ENCODE results near the gene QPRT.

GRCh38 chr16:29686740-29687332 lies 7.9 kb downstream of the QPRT start:
- TF ChIP-seq EZH2 (IDR thresholded peaks at IDR 0.05) (no peak), POLR2AphosphoS5 (IDR thresholded peaks at IDR 0.05; ENCODE audit: borderline replicate concordance, low read depth, low read length) (no peak), FOXP2 (optimal IDR thresholded peaks at IDR 0.05; ENCODE audit: control extremely low read depth, extremely low read length, insufficient read depth) (no peak)
